Osteocyte (in vitro differentiated cells): ENCODE measurements around the gene OR5T2. TPM values are rescaled to one million over a fixed set of nuclear protein-coding genes. Genes with fewer than 3 reads are reported as not detected.

Experiments
- DNase-seq: peaks from one replicate; pipeline ENCODE4 v3.0.0; 2021; ENCODE audit warnings: mixed read lengths; ENCODE audit not compliant: unreplicated experiment; ENCODE audit errors: extremely low spot score
- H3K27ac Mint-ChIP-seq: one replicate; pipeline ENCODE4 v1.8.0; 2021; ENCODE audit warnings: mild to moderate bottlenecking, mixed read lengths; ENCODE audit not compliant: unreplicated experiment
- H3K27me3 Mint-ChIP-seq: one replicate; pipeline ENCODE4 v1.8.0; 2021; ENCODE audit warnings: mixed read lengths; ENCODE audit not compliant: unreplicated experiment
- H3K36me3 Mint-ChIP-seq: one replicate; pipeline ENCODE4 v1.8.0; 2021; ENCODE audit warnings: mixed read lengths; ENCODE audit not compliant: unreplicated experiment
- H3K4me1 Mint-ChIP-seq: one replicate; pipeline ENCODE4 v1.8.0; 2021; ENCODE audit warnings: mixed read lengths; ENCODE audit not compliant: unreplicated experiment
- H3K4me3 Mint-ChIP-seq: one replicate; pipeline ENCODE4 v1.8.0; 2021; ENCODE audit warnings: mild to moderate bottlenecking, moderate library complexity, mixed read lengths; ENCODE audit not compliant: unreplicated experiment
- H3K9me3 Mint-ChIP-seq: one replicate; pipeline ENCODE4 v1.8.0; 2021; ENCODE audit warnings: mixed read lengths; ENCODE audit not compliant: unreplicated experiment
- CTCF ChIP-seq: fragments of 200-600 bp; sonication (generic); IDR thresholded peaks from 2 replicates; pipeline ENCODE4 v1.5.0; 2021; ENCODE audit warnings: antibody characterized with exemption, mild to moderate bottlenecking, moderate library complexity
- total RNA-seq: library from RNA; stranded (reverse); gene quantifications from 2 replicates; pipeline ENCODE4 v1.2.1, GENCODE V29; 2021

Gene OR5T2
- total RNA-seq, 1 donor from 2014 or later = not detected

- no peak for TF ChIP-seq CTCF
- no peaks in the 10 kb centered on the region for H3K4me1 Mint-ChIP-seq
- H3K27me3 Mint-ChIP-seq = no peaks in the 10 kb centered on the region
- no peak for DNase-seq
- H3K27ac Mint-ChIP-seq = no peak overlapping the region
- no peaks in the 10 kb centered on the region for H3K36me3 Mint-ChIP-seq
- H3K4me3 Mint-ChIP-seq = no peak overlapping the region
- H3K9me3 Mint-ChIP-seq = peaks cover 28% of the 10 kb centered on the region
These were observed 19.5 kb downstream of the OR5T2 start for GRCh38 chr11:56214537-56214936.

GRCh38 chr11:56207790-56208189, 26.3 kb downstream of the OR5T2 start:
- H3K4me3 Mint-ChIP-seq = no peak overlapping the region
- DNase-seq = no peak
- H3K27me3 Mint-ChIP-seq = no peaks in the 10 kb centered on the region
- H3K4me1 Mint-ChIP-seq = no peaks in the 10 kb centered on the region
- H3K27ac Mint-ChIP-seq = no peak overlapping the region
- peaks cover 9% of the 10 kb centered on the region for H3K9me3 Mint-ChIP-seq
- no peaks in the 10 kb centered on the region for H3K36me3 Mint-ChIP-seq
- TF ChIP-seq CTCF = no peak

DNA sequence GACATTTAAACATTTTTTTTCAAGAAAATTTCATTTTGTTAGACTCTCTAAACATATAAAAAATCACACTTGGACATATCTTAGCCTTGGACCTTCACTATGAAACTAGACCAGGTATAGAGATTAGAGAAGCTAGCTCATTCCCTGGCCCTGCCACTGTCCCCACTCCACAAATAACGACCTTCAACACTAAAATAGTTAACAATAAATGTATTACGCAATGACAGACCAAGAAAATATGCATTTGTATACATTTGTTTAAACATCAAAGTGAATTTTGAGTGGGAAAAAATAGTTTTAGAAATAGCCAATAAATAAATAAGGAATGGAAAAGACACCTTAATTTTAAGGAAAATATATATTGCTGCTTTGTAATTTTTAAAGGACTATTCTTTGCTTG, 36.7 kb downstream of the OR5T2 start:
- H3K27me3 Mint-ChIP-seq = no peaks in the 10 kb centered on the region
- peaks cover 11% of the 10 kb centered on the region for H3K9me3 Mint-ChIP-seq
- DNase-seq = no peak
- no peak for TF ChIP-seq CTCF
- no peaks in the 10 kb centered on the region for H3K4me1 Mint-ChIP-seq
- no peak overlapping the region for H3K27ac Mint-ChIP-seq
- no peak overlapping the region for H3K4me3 Mint-ChIP-seq
- no peaks in the 10 kb centered on the region for H3K36me3 Mint-ChIP-seq

- no peaks in the 10 kb centered on the region for H3K36me3 Mint-ChIP-seq
- no peaks in the 10 kb centered on the region for H3K4me1 Mint-ChIP-seq
- no peak for TF ChIP-seq CTCF
- no peak overlapping the region for H3K4me3 Mint-ChIP-seq
- DNase-seq = no peak
- peaks cover 11% of the 10 kb centered on the region for H3K9me3 Mint-ChIP-seq
- no peaks in the 10 kb centered on the region for H3K27me3 Mint-ChIP-seq
- H3K27ac Mint-ChIP-seq = no peak overlapping the region
These were observed 37.4 kb downstream of the OR5T2 start for GRCh38 chr11:56196705-56197104.

DNA sequence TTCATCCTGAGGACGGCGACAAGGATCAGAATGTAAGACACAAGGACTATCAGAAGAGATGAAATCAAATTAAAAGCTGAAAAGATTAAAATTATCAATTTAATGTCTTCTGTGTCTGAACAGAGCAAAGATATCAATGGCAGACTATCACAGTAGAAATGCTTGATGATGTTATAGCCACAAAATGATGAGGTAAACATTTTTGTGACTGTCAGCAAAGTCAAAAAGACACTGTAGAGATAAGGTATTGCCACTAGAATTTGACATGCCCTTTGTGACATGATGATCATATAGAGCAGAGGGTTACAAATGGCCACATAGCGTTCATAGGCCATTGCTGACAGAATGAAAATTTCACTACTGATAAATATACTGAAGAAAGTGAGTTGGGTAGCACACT, 45.5 kb downstream of the OR5T2 start:
- no peaks in the 10 kb centered on the region for H3K27me3 Mint-ChIP-seq
- peaks cover 21% of the 10 kb centered on the region for H3K9me3 Mint-ChIP-seq

More for the DNA sequence above, 45.5 kb downstream of the OR5T2 start:
- H3K36me3 Mint-ChIP-seq = no peaks in the 10 kb centered on the region
- H3K27ac Mint-ChIP-seq = no peak overlapping the region
- H3K4me1 Mint-ChIP-seq = no peaks in the 10 kb centered on the region
- H3K4me3 Mint-ChIP-seq = no peak overlapping the region
- no peak for DNase-seq
- no peak for TF ChIP-seq CTCF
